ENCODE data around the gene TSHZ3. TPM values are rescaled to one million over a fixed set of nuclear protein-coding genes. Genes with fewer than 3 reads are reported as not detected.
A peak's percentile ranks its signal among the peaks of the same experiment; 100 is the strongest.

The TSHZ3 gene
- total and polyA plus RNA-seq, 12 donors, result 2.6 to 9.3 (median 7.8) TPM

DNA sequence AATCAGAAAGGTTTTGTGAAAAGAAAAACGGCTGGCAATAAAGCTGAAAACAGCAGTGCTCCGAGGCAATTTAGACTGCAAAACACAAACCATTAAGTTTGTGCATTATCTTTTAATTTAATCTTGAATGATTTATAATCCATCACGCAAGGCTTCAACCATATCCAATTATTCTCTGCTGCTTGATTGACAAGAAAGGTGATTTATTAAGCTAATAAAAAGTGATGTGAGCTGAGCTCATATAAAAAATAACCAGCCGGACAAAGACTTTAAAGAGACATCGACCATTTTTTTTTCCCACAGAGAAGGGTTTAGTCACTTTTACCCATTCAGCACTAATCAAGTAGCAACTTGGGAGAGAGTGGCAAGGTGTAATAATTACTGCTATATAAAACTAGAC lies 33.6 kb downstream of the TSHZ3 start:
- H3K4me1 ChIP-seq (replicated peaks in 1 of 2), result peaks cover 0 to 41% of the 10 kb centered on the region in 2 donors
- intact Hi-C loops (cut with DNase I), result no loop called here
- no peaks in the 10 kb centered on the region for H3K27me3 ChIP-seq
- peak overlapping the region in 2 of 5 donors; percentile 8 to 41 for H3K27ac ChIP-seq
- no peaks in the 10 kb centered on the region for H3K36me3 ChIP-seq (replicated peaks in 1 of 2)
- 69 to 75% (median 72%) methylated on average over 5 of the region's 5 CpGs for WGBS, 4 donors
- no peaks in the 10 kb centered on the region for H3K9me3 ChIP-seq (replicated peaks in 1 of 3)
- no peak for TF ChIP-seq POLR2A (IDR thresholded peaks at IDR 0.05)
- TF ChIP-seq, protein P1, sequence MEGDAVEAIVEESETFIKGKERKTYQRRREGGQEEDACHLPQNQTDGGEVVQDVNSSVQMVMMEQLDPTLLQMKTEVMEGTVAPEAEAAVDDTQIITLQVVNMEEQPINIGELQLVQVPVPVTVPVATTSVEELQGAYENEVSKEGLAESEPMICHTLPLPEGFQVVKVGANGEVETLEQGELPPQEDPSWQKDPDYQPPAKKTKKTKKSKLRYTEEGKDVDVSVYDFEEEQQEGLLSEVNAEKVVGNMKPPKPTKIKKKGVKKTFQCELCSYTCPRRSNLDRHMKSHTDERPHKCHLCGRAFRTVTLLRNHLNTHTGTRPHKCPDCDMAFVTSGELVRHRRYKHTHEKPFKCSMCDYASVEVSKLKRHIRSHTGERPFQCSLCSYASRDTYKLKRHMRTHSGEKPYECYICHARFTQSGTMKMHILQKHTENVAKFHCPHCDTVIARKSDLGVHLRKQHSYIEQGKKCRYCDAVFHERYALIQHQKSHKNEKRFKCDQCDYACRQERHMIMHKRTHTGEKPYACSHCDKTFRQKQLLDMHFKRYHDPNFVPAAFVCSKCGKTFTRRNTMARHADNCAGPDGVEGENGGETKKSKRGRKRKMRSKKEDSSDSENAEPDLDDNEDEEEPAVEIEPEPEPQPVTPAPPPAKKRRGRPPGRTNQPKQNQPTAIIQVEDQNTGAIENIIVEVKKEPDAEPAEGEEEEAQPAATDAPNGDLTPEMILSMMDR (IDR thresholded peaks at IDR 0.05), result no peak
- no peak for DNase-seq
- no peak overlapping the region for H3K4me3 ChIP-seq

DNA sequence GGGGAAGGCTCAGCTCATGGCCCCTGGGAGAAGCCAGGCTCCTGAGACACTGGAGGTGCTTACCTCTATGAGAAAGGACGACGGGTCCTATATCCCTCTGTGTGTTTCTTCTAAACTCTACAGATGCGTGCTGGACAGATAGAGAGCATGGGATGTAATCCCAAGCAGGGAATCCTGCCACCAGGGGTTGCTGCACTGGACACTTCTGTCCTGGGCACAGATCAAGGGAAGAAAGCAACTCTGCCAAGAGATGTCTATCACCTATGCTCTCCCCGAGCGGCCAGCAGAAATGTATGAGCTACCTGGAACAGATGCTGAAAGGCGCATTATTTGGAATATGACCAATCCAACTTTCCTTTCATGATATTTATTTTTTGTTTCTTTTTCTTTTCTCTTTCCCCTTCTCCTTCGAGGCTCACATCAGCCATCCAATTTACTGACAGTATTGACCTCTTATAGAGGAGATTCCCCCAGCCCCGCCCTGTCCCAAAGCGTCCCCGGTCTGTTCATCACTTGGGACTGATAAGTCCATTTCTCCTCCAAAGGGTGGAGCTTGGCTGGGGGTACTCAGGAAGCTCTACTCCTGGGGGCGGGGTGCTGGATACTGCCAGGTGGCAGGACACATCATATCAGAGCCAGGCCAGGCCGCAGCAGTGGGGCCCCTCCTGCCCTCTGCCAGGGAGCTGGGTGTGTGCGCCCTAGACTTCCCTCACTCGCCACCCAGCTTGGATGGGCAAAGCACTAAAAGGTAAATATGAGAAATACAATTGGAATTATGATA lies 34.2 kb downstream of the TSHZ3 start:
- Histone ChIP-seq H3K9me3 (replicated peaks in 1 of 3) (no peaks in the 10 kb centered on the region), H3K27ac (peak overlapping the region in 1 of 5 donors; percentile 15), H3K4me1 (replicated peaks in 1 of 2) (peaks cover 0 to 41% of the 10 kb centered on the region in 2 donors), H3K36me3 (replicated peaks in 1 of 2) (no peaks in the 10 kb centered on the region), H3K27me3 (no peaks in the 10 kb centered on the region), H3K4me3 (no peak overlapping the region)
- intact Hi-C loops (cut with DNase I), result no loop called here
- peak in 1 of 7 donors; percentile 62 for DNase-seq
- WGBS, 4 donors, result 75 to 90% (median 82%) methylated on average over 14 of the region's 14 CpGs
- TF ChIP-seq, protein P1 (IDR thresholded peaks at IDR 0.05), result peak in 1 of 6 experiments; percentile 18
- no peak for TF ChIP-seq POLR2A (IDR thresholded peaks at IDR 0.05)

DNA sequence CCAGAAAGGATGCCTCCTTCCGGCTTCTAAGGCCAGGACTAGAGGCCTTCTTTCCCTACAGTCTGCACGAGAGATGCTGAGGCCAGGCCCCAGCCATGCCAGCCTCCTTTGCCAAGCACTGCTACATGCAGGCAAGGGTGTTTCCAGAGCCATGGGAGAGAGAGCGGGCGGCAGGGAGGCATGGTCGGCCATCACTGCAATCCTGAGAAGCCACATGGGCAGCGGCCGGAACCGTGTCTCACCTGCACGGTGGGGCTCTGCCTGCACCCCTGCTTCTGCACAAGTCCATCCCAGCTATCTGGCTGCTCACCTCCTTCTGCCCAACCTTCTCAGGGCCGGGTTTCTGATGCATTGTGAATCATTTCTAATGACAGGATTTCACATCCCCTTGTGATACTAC lies 35.1 kb downstream of the TSHZ3 start:
- H3K36me3 ChIP-seq (replicated peaks in 1 of 2), result no peaks in the 10 kb centered on the region
- no peaks in the 10 kb centered on the region for H3K27me3 ChIP-seq
- H3K4me1 ChIP-seq (replicated peaks in 1 of 2), result peaks cover 0 to 36% of the 10 kb centered on the region in 2 donors
- peak in 1 of 7 donors; percentile 47 for DNase-seq
- H3K4me3 ChIP-seq, result no peak overlapping the region
- no peak for TF ChIP-seq POLR2A (IDR thresholded peaks at IDR 0.05)
- TF ChIP-seq, protein P1 (IDR thresholded peaks at IDR 0.05), result no peak
- no peaks in the 10 kb centered on the region for H3K9me3 ChIP-seq (replicated peaks in 1 of 3)
- 85 to 97% (median 92%) methylated on average over 5 to 10 of the region's 10 CpGs for WGBS, 4 donors
- intact Hi-C loops (cut with DNase I), result no loop called here
- no peak overlapping the region for H3K27ac ChIP-seq

DNA sequence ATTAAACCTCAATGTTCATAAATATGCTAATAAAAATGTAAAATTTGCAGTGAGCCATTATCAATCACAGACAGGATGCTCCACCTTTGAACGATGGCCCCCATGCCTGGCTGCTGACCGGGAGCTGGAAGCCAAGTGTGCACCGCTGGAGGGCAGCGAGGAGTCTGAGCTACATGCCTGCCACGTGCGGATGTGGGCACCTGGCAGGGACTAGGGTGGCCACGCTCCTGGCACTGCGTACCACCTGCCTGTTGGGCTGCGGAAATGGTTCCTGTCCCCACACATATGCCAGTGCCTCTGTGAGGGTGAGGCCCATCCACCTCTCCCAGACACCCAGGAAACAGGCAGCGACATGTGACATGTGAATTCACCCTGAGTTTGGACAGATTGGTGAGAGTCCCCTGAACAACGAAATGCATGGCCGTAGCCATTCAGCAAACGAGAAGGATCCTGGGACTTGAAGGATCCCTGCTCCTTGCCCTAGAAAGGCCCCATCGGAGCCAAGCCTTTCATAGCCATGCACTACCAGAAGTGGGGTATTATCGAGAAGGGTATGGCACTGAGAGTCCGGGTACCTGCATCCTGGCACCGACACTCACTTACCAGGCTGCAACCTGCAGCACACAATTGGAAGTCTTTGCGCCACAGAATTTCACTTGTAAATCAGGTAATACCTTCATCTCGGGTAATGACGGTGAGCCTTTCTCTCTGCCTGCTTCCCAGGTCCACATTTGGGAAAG lies 35.8 kb downstream of the TSHZ3 start:
- no peak overlapping the region for H3K27ac ChIP-seq
- peak in 1 of 7 donors; percentile 39 for DNase-seq
- TF ChIP-seq, protein P1 (IDR thresholded peaks at IDR 0.05), result no peak
- TF ChIP-seq POLR2A (IDR thresholded peaks at IDR 0.05), result no peak
- intact Hi-C loops (cut with DNase I), result no loop called here
- no peaks in the 10 kb centered on the region for H3K27me3 ChIP-seq
- no peaks in the 10 kb centered on the region for H3K36me3 ChIP-seq (replicated peaks in 1 of 2)
- WGBS, 4 donors, result 90 to 95% (median 91%) methylated on average over 10 to 20 of the region's 20 CpGs
- no peak overlapping the region for H3K4me3 ChIP-seq
- no peaks in the 10 kb centered on the region for H3K9me3 ChIP-seq (replicated peaks in 1 of 3)
- H3K4me1 ChIP-seq (replicated peaks in 1 of 2), result peaks cover 0 to 30% of the 10 kb centered on the region in 2 donors
